ENCODE measurements around the gene PPFIBP2. TPM values are rescaled to one million over a fixed set of nuclear protein-coding genes. Genes with fewer than 3 reads are reported as not detected.
A peak's percentile ranks its signal among the peaks of the same experiment; 100 is the strongest.

The PPFIBP2 gene
- total and polyA plus RNA-seq, 8 donors, result 28.1 to 153 (median 71.9) TPM

DNA sequence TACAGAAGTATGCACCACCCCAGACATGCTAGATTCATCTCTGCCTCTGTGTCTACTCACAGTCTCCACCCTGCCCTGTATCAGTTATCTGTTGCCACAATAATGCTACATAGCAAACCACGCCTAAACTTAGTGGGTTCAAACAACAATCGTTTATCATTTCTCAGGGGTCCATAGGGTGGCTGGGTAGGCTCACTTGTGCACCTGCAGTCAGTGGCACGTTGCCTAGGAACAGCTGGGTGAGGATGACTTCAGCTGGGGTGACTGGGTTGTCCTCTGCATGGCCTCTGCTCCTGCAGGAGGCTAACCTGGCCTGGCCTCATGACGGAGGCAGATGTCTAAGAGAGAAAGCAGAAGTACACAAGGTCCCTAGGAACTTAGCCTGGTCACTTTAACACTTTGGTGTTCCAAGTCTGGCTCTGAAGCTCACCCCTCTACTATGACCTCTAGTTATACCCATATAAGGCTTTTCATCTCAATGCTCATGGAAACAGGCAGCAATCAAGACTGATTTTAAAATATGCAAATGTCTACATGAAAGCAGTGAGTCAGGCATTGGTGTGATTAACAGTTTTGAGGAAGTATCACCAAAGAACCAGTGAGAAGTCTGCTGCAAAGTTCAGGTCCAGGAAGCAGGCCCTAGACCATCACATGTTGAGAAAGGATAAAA is 17.8 kb upstream of the PPFIBP2 start:
- WGBS, 5 donors, result 67 to 80% (median 79%) methylated on average over 4 of the region's 4 CpGs
- Histone ChIP-seq H3K4me3 (no peak overlapping the region), H3K4me1 (peaks cover 0 to 10% (median 3%) of the 10 kb centered on the region in 4 donors), H3K36me3 (peaks cover 0 to 9% (median 0%) of the 10 kb centered on the region in 4 donors), H3K9me3 (no peaks in the 10 kb centered on the region), H3K27me3 (no peaks in the 10 kb centered on the region), H3K27ac (peak overlapping the region in 1 of 5 donors; percentile 39)
- intact Hi-C loops (cut with DNase I; ENCODE audit: low total_unique reads), result no loop called here
- TF ChIP-seq, protein P1, sequence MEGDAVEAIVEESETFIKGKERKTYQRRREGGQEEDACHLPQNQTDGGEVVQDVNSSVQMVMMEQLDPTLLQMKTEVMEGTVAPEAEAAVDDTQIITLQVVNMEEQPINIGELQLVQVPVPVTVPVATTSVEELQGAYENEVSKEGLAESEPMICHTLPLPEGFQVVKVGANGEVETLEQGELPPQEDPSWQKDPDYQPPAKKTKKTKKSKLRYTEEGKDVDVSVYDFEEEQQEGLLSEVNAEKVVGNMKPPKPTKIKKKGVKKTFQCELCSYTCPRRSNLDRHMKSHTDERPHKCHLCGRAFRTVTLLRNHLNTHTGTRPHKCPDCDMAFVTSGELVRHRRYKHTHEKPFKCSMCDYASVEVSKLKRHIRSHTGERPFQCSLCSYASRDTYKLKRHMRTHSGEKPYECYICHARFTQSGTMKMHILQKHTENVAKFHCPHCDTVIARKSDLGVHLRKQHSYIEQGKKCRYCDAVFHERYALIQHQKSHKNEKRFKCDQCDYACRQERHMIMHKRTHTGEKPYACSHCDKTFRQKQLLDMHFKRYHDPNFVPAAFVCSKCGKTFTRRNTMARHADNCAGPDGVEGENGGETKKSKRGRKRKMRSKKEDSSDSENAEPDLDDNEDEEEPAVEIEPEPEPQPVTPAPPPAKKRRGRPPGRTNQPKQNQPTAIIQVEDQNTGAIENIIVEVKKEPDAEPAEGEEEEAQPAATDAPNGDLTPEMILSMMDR (IDR thresholded peaks at IDR 0.05), result no peak
- TF ChIP-seq POLR2A (IDR thresholded peaks at IDR 0.05) (no peak), EP300 (IDR thresholded peaks at IDR 0.05) (no peak), POLR2AphosphoS5 (IDR thresholded peaks at IDR 0.05) (no peak)
- no peak for DNase-seq

DNA sequence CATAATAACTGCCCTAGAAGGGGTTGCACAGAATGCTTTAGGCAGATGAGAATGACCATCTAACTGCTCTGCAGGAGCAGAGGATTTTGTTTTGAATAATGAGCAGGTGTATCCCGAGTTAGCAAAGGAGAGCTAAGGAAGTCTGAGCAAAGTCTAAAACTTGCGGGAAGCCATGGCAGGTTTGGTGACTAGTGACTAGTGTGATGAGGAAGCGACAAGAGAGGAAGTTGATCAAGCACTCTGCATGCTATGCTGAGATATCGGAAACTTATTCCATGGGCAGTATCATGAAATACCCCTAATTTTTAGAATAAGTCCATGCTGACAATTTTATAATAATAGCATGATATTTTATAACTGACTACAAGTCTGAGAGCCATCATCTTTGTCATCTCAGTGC is 15.6 kb upstream of the PPFIBP2 start:
- Histone ChIP-seq H3K4me1 (peaks cover 0 to 6% (median 3%) of the 10 kb centered on the region in 4 donors), H3K36me3 (peaks cover 0 to 5% (median 0%) of the 10 kb centered on the region in 4 donors), H3K27ac (no peak overlapping the region), H3K9me3 (no peaks in the 10 kb centered on the region), H3K27me3 (no peaks in the 10 kb centered on the region), H3K4me3 (no peak overlapping the region)
- DNase-seq, result no peak
- TF ChIP-seq, protein P1 (IDR thresholded peaks at IDR 0.05), result no peak
- WGBS, 5 donors, result 71 to 87% (median 82%) methylated on average over 4 of the region's 4 CpGs
- intact Hi-C loops (cut with DNase I; ENCODE audit: low total_unique reads), result no loop called here

DNA sequence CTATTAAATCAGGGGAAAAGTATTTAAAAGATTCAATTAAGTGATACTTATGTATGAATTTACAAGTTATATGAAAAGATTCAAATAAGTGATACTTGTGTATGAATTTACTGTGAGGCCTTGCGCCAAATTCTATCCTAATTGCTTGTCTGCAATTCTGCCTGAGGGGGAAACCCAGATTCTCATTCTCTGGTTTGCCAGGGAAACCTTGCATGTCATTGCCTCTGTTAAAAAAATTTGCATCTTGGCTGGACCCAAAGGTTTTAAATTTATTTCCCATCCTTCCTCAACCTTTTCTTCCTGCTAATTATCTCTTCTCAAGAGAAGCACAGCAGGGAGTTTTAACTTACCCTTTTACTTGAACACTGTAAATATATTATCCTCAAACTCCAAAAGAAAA is 14.7 kb upstream of the PPFIBP2 start:
- no peak overlapping the region for H3K27ac ChIP-seq
- WGBS, 5 donors, result 91 to 100% (median 97%) methylated on average over 1 of the region's 1 CpG
- H3K27me3 ChIP-seq, result no peaks in the 10 kb centered on the region
- DNase-seq, result no peak
- intact Hi-C loops (cut with DNase I; ENCODE audit: low total_unique reads), result no loop called here
- TF ChIP-seq EP300 (IDR thresholded peaks at IDR 0.05) (no peak), POLR2A (IDR thresholded peaks at IDR 0.05) (no peak), POLR2AphosphoS5 (IDR thresholded peaks at IDR 0.05) (no peak)
- TF ChIP-seq, protein P1 (IDR thresholded peaks at IDR 0.05), result no peak
- H3K36me3 ChIP-seq, result peaks cover 0 to 5% (median 0%) of the 10 kb centered on the region in 4 donors
- no peaks in the 10 kb centered on the region for H3K9me3 ChIP-seq
- no peak overlapping the region for H3K4me3 ChIP-seq
- no peaks in the 10 kb centered on the region for H3K4me1 ChIP-seq

DNA sequence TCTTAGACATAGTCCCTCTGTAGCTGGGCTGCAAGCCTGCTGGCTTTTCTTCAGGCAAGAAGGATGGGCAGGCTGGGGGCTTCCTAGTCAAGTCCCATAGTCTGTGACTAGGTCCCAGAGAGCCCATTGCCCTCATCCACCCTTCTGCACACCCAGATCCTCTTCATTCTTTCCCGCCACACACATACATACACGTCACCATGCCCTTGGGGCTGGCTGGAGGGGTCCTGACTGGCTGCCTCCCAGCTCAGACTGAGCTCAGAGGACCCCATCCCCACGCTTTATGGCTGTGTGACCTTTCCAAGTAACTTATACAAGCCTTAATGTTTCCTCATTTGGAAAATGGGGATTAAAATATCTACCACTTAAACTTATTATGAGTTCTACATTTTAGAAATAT is 13.5 kb upstream of the PPFIBP2 start:
- intact Hi-C loops (cut with DNase I; ENCODE audit: low total_unique reads), result loop anchor here (10.0 kb wide), 1 partner anchor 185 kb away; no protein-coding TSS in a partner anchor
- WGBS, 5 donors, result 90 to 96% (median 94%) methylated on average over 3 of the region's 3 CpGs
- no peak overlapping the region for H3K27ac ChIP-seq
- no peaks in the 10 kb centered on the region for H3K9me3 ChIP-seq
- peaks cover 0 to 5% (median 0%) of the 10 kb centered on the region in 4 donors for H3K36me3 ChIP-seq
- TF ChIP-seq POLR2AphosphoS5 (IDR thresholded peaks at IDR 0.05), result no peak
- no peak for TF ChIP-seq POLR2A (IDR thresholded peaks at IDR 0.05)
- TF ChIP-seq, protein P1 (IDR thresholded peaks at IDR 0.05), result no peak
- TF ChIP-seq EP300 (IDR thresholded peaks at IDR 0.05), result no peak
- no peaks in the 10 kb centered on the region for H3K4me1 ChIP-seq
- H3K27me3 ChIP-seq, result no peaks in the 10 kb centered on the region
- H3K4me3 ChIP-seq, result no peak overlapping the region
- no peak for DNase-seq

Measured in stomach (tissue), 9 donors.